ENCODE results near the gene MYCL. TPM values are rescaled to one million over a fixed set of nuclear protein-coding genes. Genes with fewer than 3 reads are reported as not detected.
"Not testable (repeated sequence)": the region's sequence is repeated elsewhere in the genome, so short reads cannot be mapped to it uniquely, and the experiment has no call there.

MYCL gene
- total RNA-seq, 4 donors from 2014 or later, result 0.13 to 0.92 (median 0.66) TPM

- no peak overlapping the region for H3K27ac ChIP-seq (replicated peaks in 1 of 4)
- H3K9me3 ChIP-seq, result no peaks in the 10 kb centered on the region
- DNase-seq (ENCODE audit: extremely low spot score), result no peak
- no peak overlapping the region for H3K4me3 ChIP-seq
- no peaks in the 10 kb centered on the region for H3K27me3 ChIP-seq
- peaks cover 1 to 20% (median 11%) of the 10 kb centered on the region in 4 donors for H3K4me1 ChIP-seq
- peaks cover 0 to 9% (median 0%) of the 10 kb centered on the region in 4 donors for H3K36me3 ChIP-seq
- intact Hi-C loops (cut with DNase I), result no loop called here
- TF ChIP-seq POLR2AphosphoS5 (IDR thresholded peaks at IDR 0.05), result no peak
- TF ChIP-seq EP300 (IDR thresholded peaks at IDR 0.05), result no peak
- TF ChIP-seq POLR2A (IDR thresholded peaks at IDR 0.05; ENCODE audit: low read depth), result no peak
- TF ChIP-seq, protein P1, sequence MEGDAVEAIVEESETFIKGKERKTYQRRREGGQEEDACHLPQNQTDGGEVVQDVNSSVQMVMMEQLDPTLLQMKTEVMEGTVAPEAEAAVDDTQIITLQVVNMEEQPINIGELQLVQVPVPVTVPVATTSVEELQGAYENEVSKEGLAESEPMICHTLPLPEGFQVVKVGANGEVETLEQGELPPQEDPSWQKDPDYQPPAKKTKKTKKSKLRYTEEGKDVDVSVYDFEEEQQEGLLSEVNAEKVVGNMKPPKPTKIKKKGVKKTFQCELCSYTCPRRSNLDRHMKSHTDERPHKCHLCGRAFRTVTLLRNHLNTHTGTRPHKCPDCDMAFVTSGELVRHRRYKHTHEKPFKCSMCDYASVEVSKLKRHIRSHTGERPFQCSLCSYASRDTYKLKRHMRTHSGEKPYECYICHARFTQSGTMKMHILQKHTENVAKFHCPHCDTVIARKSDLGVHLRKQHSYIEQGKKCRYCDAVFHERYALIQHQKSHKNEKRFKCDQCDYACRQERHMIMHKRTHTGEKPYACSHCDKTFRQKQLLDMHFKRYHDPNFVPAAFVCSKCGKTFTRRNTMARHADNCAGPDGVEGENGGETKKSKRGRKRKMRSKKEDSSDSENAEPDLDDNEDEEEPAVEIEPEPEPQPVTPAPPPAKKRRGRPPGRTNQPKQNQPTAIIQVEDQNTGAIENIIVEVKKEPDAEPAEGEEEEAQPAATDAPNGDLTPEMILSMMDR (IDR thresholded peaks at IDR 0.05), result no peak
Observed at GRCh38 chr1:39871796-39872195, 29.9 kb downstream of the MYCL start.

DNA sequence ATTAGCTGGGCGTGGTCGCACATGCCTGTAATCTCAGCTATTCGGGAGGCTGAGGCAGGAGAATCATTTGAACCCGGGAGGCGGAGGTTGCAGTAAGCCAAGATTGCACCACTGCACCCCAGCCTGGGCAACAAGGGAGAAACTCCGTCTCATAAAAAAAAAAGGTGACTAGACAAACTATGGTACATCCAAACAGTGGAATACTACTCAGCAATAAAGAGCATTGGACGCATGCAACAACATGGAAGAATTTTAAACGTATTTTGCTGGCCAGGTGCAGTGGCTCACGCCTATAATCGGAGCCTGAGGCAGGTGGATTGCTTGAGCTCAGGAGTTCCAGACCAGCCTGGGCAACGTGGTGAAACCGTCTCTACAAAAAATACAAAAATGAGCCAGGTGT, 30.7 kb downstream of the MYCL start:
- H3K27me3 ChIP-seq; intact Hi-C loops (cut with DNase I); H3K4me3 ChIP-seq; H3K27ac ChIP-seq (replicated peaks in 1 of 4); H3K36me3 ChIP-seq; DNase-seq (ENCODE audit: extremely low spot score); H3K9me3 ChIP-seq: not testable (repeated sequence)
- H3K4me1 ChIP-seq, result peaks cover 0 to 12% (median 8%) of the 10 kb centered on the region in 4 donors
- WGBS, result 96% methylated on average over 12 of the region's 12 CpGs

DNA sequence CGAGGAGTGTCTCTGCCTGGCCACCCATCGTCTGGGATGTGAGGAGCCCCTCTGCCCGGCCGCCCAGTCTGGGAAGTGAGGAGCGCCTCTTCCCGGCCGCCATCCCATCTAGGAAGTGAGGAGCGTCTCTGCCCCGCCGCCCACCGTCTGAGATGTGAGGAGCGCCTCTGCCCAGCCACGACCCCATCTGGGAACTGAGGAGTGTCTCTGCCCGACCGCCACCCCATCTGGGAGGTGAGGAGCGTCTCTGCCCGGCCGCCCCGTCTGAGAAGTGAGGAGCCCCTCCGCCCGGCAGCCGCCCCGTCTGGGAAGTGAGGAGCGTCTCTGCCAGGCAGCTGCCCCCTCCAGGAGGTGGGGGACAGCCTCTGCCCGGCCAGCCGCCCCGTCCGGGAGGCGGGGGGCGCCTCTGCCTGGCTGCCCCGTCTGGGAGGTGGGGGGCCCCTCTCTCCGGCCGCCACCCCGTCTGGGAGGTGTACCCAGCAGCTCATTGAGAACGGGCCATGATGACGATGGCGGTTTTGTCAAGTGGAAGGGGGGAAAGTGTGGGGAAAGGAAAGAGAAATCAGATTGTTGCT, 32.1 kb downstream of the MYCL start:
- 97% methylated on average over 12 of the region's 37 CpGs for WGBS
- H3K27me3 ChIP-seq; DNase-seq (ENCODE audit: extremely low spot score); intact Hi-C loops (cut with DNase I); H3K27ac ChIP-seq (replicated peaks in 1 of 4); H3K36me3 ChIP-seq; H3K4me1 ChIP-seq; H3K9me3 ChIP-seq; H3K4me3 ChIP-seq: not testable (repeated sequence)

DNA sequence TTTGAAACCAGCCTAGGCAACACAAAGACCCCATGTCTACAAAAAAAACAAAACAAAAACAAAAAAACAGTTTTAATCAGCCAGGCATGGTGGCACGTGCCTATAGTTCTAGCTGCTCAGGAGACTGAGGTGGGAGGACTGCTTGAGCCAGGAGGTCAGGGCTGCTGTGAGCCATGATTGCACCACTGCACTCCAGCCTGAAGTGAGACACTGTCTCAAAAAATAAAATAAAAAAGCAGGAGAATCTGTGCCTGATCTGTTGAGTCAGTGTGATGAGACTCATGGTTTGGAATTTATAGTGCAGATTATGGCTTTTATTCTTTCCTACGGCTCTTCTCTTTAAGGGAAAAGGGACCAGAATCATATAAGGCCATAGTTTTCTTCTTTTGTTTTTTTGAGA, 35.0 kb downstream of the MYCL start:
- 91% methylated on average over 2 of the region's 2 CpGs for WGBS
- TF ChIP-seq POLR2A (IDR thresholded peaks at IDR 0.05; ENCODE audit: low read depth) (no peak), EP300 (IDR thresholded peaks at IDR 0.05) (no peak), POLR2AphosphoS5 (IDR thresholded peaks at IDR 0.05) (no peak)
- TF ChIP-seq, protein P1 (IDR thresholded peaks at IDR 0.05), result no peak
- Histone ChIP-seq H3K4me1 (peaks cover 0 to 2% (median 0%) of the 10 kb centered on the region in 4 donors), H3K4me3 (no peak overlapping the region), H3K27ac (replicated peaks in 1 of 4) (no peak overlapping the region), H3K36me3 (peaks cover 0 to 4% (median 0%) of the 10 kb centered on the region in 4 donors), H3K9me3 (no peaks in the 10 kb centered on the region), H3K27me3 (no peaks in the 10 kb centered on the region)
- DNase-seq (ENCODE audit: extremely low spot score), result no peak
- intact Hi-C loops (cut with DNase I), result no loop called here

GRCh38 chr1:39865762-39866161, 36.0 kb downstream of the MYCL start:
- Histone ChIP-seq H3K36me3 (peaks cover 0 to 4% (median 0%) of the 10 kb centered on the region in 4 donors), H3K9me3 (no peaks in the 10 kb centered on the region), H3K4me3 (no peak overlapping the region), H3K27ac (replicated peaks in 1 of 4) (no peak overlapping the region), H3K27me3 (no peaks in the 10 kb centered on the region), H3K4me1 (no peaks in the 10 kb centered on the region)
- TF ChIP-seq POLR2A (IDR thresholded peaks at IDR 0.05; ENCODE audit: low read depth) (no peak), EP300 (IDR thresholded peaks at IDR 0.05) (no peak), POLR2AphosphoS5 (IDR thresholded peaks at IDR 0.05) (no peak)
- TF ChIP-seq, protein P1 (IDR thresholded peaks at IDR 0.05), result no peak
- intact Hi-C loops (cut with DNase I), result no loop called here
- WGBS, result 97% methylated on average over 1 of the region's 1 CpG
- no peak for DNase-seq (ENCODE audit: extremely low spot score)

DNA sequence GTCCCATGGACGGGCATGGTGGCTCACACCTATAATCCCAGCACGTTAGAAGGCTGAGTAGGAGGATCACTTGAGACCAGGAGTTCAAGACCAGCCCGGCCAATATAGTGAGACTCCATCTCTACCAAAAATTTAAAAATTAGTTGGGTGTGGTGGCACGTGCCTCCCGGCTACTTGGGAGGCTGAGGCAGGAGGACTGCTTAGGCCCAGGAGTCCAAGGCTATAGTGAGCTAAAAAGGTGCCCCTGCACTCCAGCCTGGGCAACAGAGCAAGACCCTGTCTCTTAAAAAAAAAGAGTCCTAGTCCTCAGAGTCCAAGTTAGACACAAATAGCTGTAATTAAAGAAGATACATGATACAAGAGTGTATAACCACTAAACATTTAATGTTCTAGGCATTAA, 38.5 kb downstream of the MYCL start:
- TF ChIP-seq EP300 (IDR thresholded peaks at IDR 0.05), result no peak
- TF ChIP-seq, protein P1 (IDR thresholded peaks at IDR 0.05), result no peak
- TF ChIP-seq POLR2A (IDR thresholded peaks at IDR 0.05; ENCODE audit: low read depth), result no peak
- no peak for TF ChIP-seq POLR2AphosphoS5 (IDR thresholded peaks at IDR 0.05)
- Histone ChIP-seq H3K9me3 (no peaks in the 10 kb centered on the region), H3K27me3 (no peaks in the 10 kb centered on the region), H3K4me1 (no peaks in the 10 kb centered on the region), H3K27ac (replicated peaks in 1 of 4) (no peak overlapping the region), H3K4me3 (no peak overlapping the region), H3K36me3 (no peaks in the 10 kb centered on the region)
- 90% methylated on average over 5 of the region's 5 CpGs for WGBS
- intact Hi-C loops (cut with DNase I), result no loop called here
- DNase-seq (ENCODE audit: extremely low spot score), result no peak

All from esophagus muscularis mucosa (tissue), 4 donors.